GM19328 (cell line): ENCODE measurements around the gene ISYNA1.

Experiments used
- ATAC-seq: cut with Tn5 transposase; IDR thresholded peaks from one replicate; pipeline ENCODE4 v1.9.1; 2021; ENCODE audit warnings: mild to moderate bottlenecking, moderate library complexity; ENCODE audit not compliant: unreplicated experiment

ISYNA1 gene

DNA sequence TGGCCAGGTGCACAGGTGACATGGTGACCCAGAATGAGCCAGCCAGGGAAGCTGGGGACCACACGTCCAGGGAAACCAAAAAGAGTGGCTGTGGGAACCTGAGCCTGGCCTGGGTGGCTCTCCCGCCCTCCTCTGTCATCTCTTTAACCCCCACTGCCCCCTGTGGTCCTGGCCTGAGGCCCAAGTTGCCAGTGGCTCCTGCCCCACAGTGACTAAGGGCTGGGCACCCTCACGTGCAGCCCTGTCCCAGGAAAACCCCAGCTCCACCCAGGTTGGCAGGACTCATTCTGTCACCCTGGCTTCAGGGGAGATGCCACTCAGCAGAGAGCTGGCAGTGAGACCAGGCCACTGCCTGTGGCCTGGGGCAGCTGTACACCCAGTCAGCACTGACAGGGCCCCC, 30.6 kb upstream of the ISYNA1 start:
- no peak for ATAC-seq

DNA sequence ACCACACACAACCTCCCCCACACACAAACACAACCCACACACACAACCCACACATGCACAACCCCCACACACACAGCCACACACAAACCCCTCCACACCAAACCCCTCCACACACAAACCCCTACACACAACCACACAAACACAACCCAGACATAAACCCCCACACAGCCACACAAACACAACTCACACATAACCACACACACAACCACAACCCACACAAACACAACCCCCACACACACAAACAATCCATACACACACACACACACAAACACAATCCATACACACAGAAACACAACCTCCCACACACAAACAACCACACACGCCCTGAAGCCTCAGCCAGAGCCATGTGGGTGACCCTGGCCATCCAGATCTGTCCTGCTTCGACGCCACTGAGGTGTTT, 30.0 kb upstream of the ISYNA1 start:
- no peak for ATAC-seq

DNA sequence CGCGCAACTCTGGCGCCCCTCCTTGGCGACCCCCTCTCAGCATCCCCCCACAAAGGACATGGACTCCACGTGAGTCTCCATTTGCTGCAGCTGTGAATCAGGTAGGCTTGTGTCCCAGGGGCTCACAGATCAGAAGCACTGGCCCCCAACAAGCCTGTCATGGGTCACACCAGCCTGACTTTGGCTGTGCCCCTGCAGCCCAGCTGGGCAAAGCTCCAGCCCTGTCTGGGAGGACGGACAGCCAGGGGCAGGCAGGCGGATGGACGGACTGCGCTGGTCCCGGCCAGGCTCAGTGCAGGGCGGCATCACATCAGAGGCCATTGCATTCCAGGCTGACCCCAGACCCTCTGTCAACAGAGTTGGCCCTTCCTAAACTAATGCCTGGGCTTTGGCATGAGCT, 28.4 kb upstream of the ISYNA1 start:
- no peak for ATAC-seq

DNA sequence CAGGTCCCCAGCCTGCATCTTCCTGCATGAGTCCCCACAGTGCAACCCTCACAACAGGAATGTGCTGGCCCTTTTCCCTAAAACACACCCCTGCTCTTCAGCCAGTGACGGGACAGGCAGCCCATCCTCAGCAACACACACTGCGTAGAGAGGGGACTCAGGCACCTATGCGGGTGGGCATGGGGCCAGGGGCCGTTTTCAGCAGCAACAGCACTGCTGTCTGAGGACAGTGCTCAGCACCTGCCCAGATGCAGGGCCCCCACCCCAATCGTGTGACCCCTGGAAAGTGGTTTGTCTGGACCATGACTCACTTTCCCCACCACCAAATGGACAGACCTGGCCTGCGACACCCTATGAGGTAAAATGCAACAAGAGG, 28.0 kb upstream of the ISYNA1 start:
- no peak for ATAC-seq

DNA sequence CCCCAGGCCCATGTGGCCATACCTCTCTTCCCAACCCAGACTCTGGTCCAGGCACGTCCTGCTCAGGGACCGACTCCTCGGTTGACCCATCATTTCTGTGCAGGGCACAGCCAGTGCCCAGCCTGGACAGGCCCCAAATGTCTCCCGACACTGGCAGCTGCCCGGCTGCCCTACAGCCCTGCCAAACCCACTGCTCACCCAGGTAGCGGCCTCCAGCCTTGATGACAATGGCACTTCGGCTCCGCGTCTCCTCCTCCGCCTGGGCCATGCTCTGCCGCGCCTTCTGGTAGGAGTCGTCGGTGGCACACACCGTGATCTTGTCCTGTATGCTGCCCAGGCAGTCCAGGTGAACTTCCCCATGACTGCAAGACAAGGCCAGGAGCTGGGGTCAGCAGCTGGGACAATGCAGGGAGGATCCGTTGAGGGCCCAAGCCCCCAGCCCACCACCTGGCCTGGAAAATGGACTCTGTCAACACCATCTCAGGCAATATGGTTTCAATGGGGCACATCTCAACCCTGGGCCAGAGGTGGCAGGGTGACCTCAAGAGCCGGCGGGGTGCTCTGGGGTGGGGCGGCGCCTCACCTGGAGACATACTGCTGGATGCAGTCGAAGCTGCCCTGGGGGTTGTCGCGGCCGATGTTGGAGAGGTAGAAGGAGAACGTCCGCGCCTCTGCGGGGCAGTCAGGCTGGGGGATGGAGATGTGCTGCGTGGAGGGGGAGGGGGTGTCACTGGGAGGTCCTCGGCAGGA, 27.5 kb upstream of the ISYNA1 start:
- ATAC-seq, result no peak

DNA sequence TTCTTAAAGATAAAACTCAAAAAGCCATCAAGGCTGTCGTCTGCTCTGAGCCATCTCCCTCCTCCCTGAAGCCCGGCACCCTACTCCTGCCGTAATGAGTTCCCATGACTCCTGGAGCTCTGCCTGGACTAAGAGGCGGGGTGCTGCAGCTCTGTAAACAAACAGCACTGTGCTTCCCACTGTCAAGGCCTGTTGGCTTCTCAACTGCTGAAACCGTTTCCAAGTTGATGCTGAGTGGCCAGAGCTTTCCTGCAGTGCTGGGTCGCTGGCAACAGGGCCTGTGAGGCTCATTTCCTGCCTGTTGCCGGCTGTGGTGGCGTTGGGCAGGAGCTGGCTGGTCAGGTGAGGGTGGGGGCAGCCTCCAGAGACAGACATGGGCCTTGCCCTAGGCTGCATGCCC, 26.7 kb upstream of the ISYNA1 start:
- ATAC-seq, result no peak

DNA sequence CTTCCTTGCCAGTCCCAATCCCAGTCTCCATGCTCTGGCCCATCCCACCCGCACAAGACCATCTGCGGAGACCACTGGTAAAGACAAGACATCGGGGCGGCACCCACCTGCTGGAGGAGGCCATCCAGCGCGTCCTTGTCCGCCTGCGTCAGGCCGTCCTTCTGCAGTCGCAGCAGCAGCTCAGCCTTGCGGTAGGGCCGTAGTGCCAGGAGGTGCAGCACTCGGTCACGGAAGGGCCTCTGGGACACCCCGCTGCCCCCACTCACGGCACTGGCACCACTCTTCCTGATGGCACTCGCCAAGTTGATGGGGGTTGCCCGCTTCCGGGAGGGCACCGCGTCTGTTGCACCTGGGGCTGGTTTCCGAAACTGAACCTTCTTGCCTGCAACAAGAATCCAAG, 23.5 kb upstream of the ISYNA1 start:
- no peak for ATAC-seq

DNA sequence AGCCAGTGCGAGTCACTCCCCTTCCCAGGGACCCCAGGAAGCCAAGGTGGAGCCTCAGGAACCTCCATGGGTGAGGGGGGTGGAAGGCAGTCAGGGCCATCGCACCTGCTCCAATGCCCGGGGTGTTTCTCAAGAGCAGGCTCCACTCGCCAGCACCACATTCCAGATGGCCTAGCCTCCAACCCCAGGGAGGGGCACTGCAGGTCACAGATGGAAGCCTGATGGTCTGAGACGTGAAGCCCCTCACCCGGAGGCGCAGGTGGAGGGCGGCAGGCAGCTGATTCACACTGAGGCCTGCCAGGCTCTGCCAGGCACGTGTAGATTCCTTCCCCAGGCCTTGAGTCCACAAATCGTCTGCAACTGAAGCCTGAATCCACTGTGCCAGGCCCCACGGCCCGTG, 23.0 kb upstream of the ISYNA1 start:
- ATAC-seq, result no peak

DNA sequence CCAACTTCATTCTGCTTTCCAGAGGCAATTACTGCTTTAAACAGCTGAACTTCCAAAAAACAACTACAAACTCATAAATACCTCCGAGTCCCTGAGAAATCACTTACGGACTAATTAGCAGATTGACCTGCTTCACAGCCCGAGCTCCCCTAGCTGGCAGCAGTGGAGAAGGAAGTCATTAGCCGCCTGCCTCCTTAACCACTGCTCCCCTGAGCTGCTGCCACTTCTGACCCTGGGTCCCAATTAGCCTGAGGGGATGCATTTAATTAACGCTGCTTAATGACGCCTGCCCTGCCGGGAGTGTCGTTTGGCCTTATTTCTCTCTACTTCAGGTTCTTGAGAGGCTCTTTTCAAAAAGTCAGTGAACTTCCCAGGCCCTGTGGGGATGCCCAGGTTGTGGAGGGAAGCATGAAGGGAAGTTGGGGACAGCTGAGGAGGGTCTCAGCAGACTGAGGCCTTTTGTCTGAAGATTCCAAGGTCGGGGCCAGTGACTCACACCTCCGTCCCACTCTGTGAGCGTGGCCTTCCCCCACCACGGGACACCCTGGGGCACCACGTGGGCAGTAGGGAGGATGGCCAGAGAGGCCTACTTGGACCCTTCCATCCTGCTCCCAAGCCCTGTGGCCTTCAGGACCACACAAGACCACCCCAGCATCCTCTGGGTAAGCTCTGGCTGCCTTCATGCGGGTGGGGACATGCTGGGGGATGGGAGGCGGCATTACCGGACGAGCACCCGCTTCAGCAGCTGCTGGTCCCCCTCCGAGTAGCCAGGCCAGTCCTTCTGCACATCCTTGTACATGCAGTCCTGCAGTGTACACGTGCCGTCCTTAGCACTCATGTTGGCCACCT, 19.8 kb upstream of the ISYNA1 start:
- ATAC-seq, result no peak

DNA sequence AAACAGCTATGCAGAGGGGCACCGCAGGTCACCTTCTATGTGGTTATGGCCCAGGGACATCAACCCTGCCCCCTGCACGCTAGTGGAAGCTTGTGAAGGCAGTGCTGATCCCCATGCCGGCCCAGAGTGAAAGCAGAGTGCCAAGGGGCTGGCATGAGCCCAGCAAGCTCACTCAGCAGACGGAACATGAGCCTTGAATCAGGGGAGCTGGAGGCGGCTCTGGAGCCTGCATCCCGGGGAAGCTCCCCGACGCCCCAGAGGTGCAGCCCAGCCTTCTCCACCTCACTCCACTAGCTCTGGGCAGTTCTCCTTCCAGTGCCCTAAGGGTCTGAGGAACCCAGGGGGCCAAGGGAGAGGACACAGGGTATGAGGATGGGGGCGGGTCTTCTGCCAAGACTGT, 19.0 kb upstream of the ISYNA1 start:
- ATAC-seq, result no peak

DNA sequence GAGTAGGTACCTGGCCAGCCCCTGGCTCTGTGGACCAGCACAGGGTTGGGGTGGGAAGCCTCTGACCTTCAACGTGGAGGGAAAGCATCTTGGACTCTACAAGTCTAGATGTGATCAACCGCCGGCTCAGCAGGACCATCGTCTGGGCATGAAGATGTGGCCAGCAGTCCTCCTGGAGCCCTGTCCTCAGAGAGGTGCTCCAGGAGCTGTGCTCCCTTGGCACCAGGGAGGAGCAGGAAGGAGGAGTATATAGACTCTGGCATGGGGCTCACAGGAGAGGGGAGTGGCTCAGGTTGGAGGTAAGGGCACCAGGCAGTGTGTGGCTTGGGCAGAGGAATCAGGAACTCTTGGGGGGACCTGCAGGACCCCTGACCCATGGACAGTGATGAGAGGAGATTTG, 18.3 kb upstream of the ISYNA1 start:
- no peak for ATAC-seq

DNA sequence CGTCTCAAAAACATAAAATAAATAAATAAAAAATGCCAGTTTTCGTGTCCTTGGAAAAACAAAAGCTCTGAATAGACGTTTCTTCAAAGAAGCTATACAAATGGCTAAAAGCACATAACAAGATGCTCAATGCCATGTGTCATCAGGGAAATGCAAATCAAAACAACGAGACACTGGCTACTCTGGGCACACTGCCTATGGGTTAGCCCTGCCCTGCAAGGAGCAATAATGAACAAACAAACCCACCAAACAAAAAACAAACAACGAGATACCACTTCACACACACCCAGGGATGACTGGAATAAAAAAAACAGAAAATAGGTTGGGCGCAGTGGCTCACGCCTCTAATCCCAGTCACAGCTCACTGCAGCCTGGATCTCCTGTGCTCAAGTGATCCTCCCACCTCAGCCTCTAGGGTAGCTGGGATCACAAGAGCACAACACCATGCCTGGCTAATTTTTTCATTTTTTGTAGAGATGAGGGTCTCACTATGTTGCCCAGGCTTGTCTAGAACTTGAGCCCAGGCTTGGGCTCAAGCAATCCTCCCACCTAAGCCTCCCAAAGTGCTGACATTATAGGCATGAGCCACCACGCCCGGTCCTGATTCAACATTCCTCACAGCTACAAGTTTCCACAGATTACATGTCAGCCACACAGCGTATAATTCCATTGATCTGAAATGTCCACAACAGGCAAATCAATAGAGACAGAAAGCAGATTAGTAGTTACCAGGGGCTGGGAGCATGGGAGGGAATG, 15.5 kb upstream of the ISYNA1 start:
- ATAC-seq, result no peak

DNA sequence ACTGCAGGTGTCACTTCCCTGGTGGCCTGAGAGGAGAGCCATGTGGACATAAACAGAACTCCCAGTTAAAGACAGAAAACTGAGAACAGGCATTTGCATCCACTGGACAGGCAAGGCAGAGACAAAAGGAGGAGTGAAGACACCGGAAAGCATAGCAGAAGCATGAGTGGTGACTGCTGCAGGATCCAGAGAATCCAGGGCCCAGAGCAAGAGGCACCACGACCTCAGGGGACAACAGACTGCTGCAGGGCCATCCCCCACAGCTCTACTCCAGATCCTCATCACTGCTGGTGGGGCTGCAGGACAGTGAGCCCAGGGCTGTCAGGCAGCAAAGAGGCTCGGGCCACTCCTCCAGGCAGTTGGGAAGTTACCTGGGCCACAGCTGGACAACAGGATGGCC, 14.5 kb upstream of the ISYNA1 start:
- ATAC-seq, result no peak

DNA sequence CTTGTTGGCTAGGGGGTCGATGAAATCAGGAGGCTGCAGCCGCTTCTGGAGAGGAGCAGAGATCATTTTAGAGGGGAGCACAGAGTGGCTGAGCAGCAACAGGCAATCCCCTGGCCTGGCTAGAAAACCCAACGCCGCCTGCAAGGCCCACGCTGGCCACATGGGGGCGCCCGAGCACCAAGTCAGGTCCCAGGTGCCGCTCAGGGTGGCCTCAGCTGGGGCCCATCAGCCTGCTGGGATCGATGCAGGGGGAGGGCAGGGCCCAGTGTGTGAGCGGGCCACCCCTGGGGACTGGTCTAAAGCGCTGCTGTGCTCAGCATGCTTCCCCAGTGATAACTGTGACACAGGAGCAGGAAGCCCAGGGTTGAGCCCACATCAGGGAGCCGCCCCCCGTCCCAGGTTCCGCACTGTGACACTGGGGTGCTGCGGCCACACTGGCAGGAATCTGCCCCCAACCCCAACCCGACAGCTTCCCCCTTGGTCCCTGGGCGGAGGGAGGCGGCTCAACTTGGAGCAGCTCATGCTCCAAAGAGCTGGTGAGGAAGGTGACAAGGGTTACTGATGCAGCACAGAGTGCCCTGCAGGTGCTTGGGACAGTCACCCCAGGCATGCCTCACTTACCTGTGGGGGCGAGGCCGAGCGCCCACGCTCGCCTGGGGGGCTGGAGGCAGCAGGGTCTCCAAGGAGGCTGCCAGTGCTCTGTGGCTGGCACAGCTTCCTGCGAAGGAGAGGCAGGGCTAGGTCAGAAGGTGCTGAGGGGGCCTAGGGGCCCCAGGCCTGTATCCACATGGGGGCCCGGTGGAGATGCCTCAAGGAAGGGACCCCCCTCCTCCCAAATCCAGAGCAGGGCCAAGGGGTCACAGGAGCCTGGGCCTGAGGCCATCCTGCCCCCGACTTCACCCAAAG, 13.3 kb upstream of the ISYNA1 start:
- ATAC-seq, result no peak

DNA sequence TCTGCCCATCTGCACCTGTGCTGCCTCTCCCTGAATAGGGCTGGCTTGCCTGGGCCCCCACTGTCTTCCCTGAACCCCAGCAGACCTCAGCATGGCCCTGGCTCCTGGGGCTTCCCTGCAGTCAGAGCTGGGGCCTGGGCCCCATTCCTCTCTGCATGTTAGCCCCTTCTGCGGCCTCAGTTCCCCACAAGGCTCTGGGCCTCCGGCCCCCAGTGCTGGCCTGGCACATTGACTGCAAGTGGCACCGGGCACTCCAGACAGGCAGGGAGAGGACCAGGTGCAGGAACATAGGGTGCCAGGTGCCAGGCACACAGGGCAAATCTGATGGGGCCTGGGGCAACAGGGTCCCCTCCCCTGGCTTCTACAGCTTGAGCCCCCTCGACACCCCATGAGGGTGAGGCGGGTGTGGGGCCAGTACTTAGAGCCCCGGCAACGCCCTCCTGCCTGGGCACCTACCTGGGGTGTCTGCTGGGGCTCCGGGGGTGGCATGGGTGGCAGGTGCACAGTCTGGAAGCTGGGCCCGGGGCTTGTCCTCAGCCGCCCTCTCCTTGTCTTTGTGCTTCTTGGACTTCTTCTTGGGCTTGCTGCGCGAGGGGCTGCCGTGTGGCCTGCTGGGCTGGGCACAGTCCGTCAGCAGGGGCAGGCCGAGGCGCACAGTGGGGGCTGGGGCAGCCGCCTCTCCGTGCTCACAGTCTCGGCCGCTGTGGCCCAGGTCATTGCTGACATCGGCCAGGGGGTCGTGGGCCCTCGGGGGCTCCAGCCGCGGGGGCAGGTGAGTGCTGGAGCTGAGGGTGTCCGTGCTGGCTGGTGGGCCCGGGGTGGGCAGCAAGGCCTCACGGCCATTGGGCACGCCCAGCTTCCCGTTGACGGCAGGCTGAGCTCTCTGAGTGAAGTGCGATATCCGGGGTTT, 12.3 kb upstream of the ISYNA1 start:
- no peak for ATAC-seq

DNA sequence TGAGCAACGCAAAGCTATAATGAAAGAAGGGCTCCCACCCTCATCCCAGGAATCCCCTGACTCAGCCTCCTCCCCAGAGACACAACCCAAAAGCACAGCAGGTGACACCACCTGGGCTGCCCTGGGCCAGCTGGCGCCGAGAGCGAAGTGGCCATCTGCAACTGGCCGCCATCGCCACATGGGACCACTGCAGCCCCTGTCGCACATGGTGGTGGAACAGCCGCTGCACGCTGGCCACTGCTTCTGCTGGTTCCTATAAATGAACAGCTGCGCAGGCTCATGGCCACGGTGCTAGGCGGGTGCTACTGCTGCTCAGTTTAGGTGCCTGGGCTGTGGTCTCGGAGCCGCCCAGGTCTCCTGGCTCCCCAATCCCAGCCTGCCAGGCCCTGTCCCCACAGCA, 11.6 kb upstream of the ISYNA1 start:
- no peak for ATAC-seq

DNA sequence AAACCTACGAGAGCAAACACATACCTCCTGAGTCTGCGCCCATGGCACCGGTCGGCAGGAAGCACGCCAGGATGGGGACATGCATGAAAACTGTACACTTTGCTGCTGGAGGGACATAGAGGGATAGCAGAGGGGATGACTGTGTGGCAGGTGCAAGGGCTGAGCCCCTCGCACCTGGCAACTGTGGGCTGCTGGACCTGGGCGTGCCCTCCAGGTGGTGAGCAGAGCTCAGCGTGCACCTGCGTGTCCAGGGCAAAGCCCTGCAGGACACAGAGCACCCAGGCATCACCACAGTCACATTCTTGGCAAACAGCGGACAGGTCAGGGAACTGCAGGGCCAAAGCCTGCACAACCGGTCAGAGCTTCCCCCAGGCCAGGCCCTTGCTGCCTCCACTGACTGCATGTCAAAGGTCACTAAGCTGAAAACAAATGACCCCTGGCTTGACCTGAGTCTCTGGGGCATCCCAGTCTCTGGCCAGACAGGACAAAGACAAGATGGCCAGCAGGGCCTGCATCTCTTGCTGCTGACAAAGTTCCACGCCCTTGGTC, 9.0 kb upstream of the ISYNA1 start:
- ATAC-seq, result no peak

DNA sequence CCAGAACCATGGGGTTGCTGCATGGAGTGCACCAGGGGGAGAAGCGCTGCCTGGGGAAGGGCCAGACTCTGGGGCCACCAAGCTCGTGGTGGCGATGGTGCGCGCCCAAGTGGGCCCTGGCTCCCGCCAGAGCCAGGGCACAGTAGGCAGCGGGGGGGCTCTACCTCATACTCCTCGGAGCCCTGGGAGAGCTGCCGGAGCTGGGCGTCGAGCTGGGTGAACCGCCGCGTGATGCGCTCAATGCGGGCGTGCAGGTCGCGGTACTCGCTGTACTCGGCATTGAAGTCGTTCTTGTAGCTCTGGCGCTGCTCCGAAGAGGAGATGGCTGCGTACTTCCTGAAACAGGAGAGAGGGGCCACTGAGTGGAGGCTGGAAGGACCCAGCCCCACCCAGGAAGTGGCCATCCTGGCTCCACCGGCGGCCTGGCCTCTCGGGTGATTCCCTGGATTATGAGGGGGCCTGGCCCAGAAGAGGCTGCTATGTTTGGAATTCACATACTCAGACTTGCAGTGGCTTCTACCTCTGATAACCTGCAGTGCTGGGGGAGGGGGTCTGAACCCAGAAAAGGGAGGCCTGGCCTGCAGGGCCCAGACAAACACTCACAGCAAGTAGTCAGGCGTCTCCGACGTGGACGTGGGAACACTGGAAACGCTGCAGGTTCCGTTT, 8.3 kb upstream of the ISYNA1 start:
- ATAC-seq, result no peak
